OCI-LY1 (cell line): ENCODE measurements around the gene LINGO4.

Experiments
- H2AFZ ChIP-seq: fragments of 200-600 bp; sonication (generic), shearing (Covaris generic); 2 replicates; pipeline ENCODE4 v1.6.0; 2014; ENCODE audit warnings: antibody characterized with exemption, mild to moderate bottlenecking, low read length
- H3F3A ChIP-seq: fragments of 200-600 bp; sonication (generic), shearing (Covaris generic); 2 replicates; pipeline ENCODE4 v1.6.0; 2014; ENCODE audit warnings: mild to moderate bottlenecking, antibody characterized with exemption, low read length, moderate library complexity; ENCODE audit not compliant: insufficient read depth
- H3K27ac ChIP-seq: fragments of 200-600 bp; sonication (generic); 2 replicates; pipeline ENCODE4 v1.5.1; 2014; ENCODE audit warnings: low read length, mixed run types, mild to moderate bottlenecking, low read depth; ENCODE audit not compliant: poor library complexity, severe bottlenecking
- H3K27me3 ChIP-seq: fragments of 200-600 bp; sonication (generic); 2 replicates; pipeline ENCODE4 v1.6.0; 2014; ENCODE audit warnings: antibody characterized with exemption, mild to moderate bottlenecking, low read length, moderate library complexity; ENCODE audit not compliant: insufficient read depth
- H3K36me3 ChIP-seq: fragments of 200-600 bp; sonication (generic); 2 replicates; pipeline ENCODE4 v1.6.1; 2014; ENCODE audit warnings: mild to moderate bottlenecking, antibody characterized with exemption, low read length, moderate library complexity, mixed read lengths; ENCODE audit not compliant: insufficient read depth
- H3K4me1 ChIP-seq: fragments of 200-600 bp; sonication (generic); 2 replicates; pipeline ENCODE4 v1.5.1; 2014; ENCODE audit warnings: mild to moderate bottlenecking, low read length, moderate library complexity; ENCODE audit not compliant: insufficient read depth, severe bottlenecking
- H3K4me2 ChIP-seq: fragments of 200-600 bp; sonication (generic), shearing (Covaris generic); 2 replicates; pipeline ENCODE4 v1.6.1; 2014; ENCODE audit warnings: low read length
- H3K4me3 ChIP-seq: fragments of 200-600 bp; sonication (generic); 2 replicates; pipeline ENCODE4 v1.5.1; 2014; ENCODE audit warnings: low read length, low read depth, mild to moderate bottlenecking, mixed read lengths; ENCODE audit not compliant: poor library complexity, severe bottlenecking
- H3K79me2 ChIP-seq: fragments of 200-600 bp; shearing (Covaris generic); 2 replicates; pipeline ENCODE4 v1.6.1; 2016; ENCODE audit warnings: mixed run types, low read length, mixed read lengths; ENCODE audit not compliant: insufficient read depth
- H3K9ac ChIP-seq: fragments of 200-600 bp; sonication (generic), shearing (Covaris generic); 2 replicates; pipeline ENCODE4 v1.6.1; 2014; ENCODE audit warnings: mild to moderate bottlenecking, low read length, mixed read lengths
- H3K9me2 ChIP-seq: fragments of 200-600 bp; sonication (generic), shearing (Covaris generic); 2 replicates; pipeline ENCODE4 v1.6.1; 2014; ENCODE audit warnings: low read depth, mild to moderate bottlenecking, low read length, mixed read lengths
- H3K9me3 ChIP-seq: fragments of 200-600 bp; shearing (Covaris generic); 2 replicates; pipeline ENCODE4 v1.6.1; 2014; ENCODE audit warnings: low read length, mixed read lengths
- H4K20me1 ChIP-seq: fragments of 200-600 bp; sonication (generic), shearing (Covaris generic); 2 replicates; pipeline ENCODE4 v1.6.0; 2016; ENCODE audit warnings: mild to moderate bottlenecking, low read length; ENCODE audit not compliant: insufficient read depth
- EZH2 ChIP-seq: fragments of 200-600 bp; sonication (generic), shearing (Covaris generic); IDR thresholded peaks from 2 replicates; pipeline ENCODE4 v1.8.0; 2017; ENCODE audit warnings: borderline replicate concordance, mixed run types, mild to moderate bottlenecking, antibody characterized with exemption, low read length, moderate library complexity, mixed read lengths
- TF ChIP-seq, protein P1 (sequence below): fragments of 200-600 bp; sonication (generic), shearing (Covaris generic); IDR thresholded peaks from 2 replicates; pipeline ENCODE4 v1.5.1; 2017; ENCODE audit warnings: mild to moderate bottlenecking, antibody characterized with exemption, low read length, moderate library complexity, mixed read lengths

The LINGO4 gene

DNA sequence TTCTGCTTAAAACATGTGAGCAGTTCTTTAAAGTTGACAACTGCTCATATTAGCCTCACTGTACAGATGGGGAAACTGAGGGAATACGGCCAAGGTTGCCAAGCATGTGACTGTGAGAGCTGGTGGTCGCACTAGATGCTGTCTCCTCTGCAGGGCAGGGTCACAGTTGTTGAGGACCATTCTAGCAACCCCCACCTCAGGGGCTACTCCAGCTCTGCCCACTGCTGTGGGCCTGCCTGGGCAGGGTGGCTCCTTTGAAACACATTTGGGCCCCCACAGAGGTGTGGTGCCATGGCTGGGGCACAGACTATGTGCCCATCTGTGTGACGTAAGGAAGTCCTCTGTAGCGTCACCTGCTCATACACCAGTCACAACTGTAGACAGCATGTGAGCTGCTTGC, 47.5 kb upstream of the LINGO4 start:
- H3K4me1 ChIP-seq = no peaks in the 10 kb centered on the region
- no peak overlapping the region for H3K4me3 ChIP-seq
- no peaks in the 10 kb centered on the region for H3K79me2 ChIP-seq
- no peak overlapping the region for H3K9ac ChIP-seq
- no peaks in the 10 kb centered on the region for H3F3A ChIP-seq
- no peaks in the 10 kb centered on the region for H3K9me3 ChIP-seq
- H4K20me1 ChIP-seq = no peaks in the 10 kb centered on the region
- no peaks in the 10 kb centered on the region for H3K36me3 ChIP-seq
- H3K9me2 ChIP-seq = no peaks in the 10 kb centered on the region
- H2AFZ ChIP-seq = no peak overlapping the region
- TF ChIP-seq EZH2 = no peak
- TF ChIP-seq, protein P1, sequence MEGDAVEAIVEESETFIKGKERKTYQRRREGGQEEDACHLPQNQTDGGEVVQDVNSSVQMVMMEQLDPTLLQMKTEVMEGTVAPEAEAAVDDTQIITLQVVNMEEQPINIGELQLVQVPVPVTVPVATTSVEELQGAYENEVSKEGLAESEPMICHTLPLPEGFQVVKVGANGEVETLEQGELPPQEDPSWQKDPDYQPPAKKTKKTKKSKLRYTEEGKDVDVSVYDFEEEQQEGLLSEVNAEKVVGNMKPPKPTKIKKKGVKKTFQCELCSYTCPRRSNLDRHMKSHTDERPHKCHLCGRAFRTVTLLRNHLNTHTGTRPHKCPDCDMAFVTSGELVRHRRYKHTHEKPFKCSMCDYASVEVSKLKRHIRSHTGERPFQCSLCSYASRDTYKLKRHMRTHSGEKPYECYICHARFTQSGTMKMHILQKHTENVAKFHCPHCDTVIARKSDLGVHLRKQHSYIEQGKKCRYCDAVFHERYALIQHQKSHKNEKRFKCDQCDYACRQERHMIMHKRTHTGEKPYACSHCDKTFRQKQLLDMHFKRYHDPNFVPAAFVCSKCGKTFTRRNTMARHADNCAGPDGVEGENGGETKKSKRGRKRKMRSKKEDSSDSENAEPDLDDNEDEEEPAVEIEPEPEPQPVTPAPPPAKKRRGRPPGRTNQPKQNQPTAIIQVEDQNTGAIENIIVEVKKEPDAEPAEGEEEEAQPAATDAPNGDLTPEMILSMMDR = no peak
- H3K27ac ChIP-seq = no peak overlapping the region
- no peak overlapping the region for H3K4me2 ChIP-seq
- H3K27me3 ChIP-seq = peaks cover 3% of the 10 kb centered on the region; the same call in 1 of the 2 replicates

DNA sequence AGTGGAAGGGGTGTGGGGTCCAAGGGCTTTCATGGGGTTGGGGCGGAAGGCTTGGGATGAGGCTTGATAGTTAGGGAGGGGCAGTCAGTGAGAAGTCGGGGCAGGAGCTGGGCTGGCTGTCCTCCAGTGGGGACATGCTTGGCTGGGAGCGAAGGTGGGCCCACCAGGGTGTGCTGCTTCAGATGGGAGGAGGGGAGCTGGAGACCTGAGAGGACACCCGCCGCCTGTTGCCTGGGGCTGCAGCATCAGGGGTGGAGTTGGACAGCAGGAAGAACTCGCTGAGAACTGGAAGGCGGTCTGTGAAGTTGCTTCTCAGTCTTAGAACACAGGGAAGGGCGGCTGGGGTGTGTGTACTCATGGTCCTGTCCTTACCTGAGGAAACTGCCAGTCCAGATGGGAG, 46.7 kb upstream of the LINGO4 start:
- no peaks in the 10 kb centered on the region for H3F3A ChIP-seq
- H3K27me3 ChIP-seq = peaks cover 3% of the 10 kb centered on the region; the same call in 1 of the 2 replicates
- H3K4me3 ChIP-seq = no peak overlapping the region
- no peaks in the 10 kb centered on the region for H3K9me3 ChIP-seq
- no peaks in the 10 kb centered on the region for H3K9me2 ChIP-seq
- H3K9ac ChIP-seq = no peak overlapping the region
- H2AFZ ChIP-seq = no peak overlapping the region
- H3K36me3 ChIP-seq = no peaks in the 10 kb centered on the region
- no peak overlapping the region for H3K27ac ChIP-seq
- H3K4me2 ChIP-seq = no peak overlapping the region
- H3K79me2 ChIP-seq = no peaks in the 10 kb centered on the region
- no peak for TF ChIP-seq EZH2
- TF ChIP-seq, protein P1 = no peak
- no peaks in the 10 kb centered on the region for H3K4me1 ChIP-seq
- no peaks in the 10 kb centered on the region for H4K20me1 ChIP-seq

DNA sequence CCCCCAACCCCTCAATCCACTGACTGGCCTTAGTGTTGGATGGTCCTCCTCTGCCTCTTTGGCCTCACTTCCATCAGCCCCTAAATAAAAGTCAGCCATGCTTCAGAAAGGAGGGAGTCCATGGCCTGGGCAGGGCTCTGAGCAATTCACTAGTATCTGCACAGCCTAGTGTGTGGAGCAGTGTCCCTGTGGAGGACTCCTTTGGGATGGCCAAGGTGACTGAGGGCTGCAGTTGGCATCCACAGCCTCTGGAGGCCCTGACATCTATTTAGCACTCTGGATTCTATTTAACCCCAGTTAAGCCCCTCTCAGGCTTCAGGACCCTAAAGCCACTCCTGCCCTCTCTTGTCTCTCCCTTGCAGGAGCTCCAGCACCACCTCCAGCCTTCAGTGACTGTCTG, 44.7 kb upstream of the LINGO4 start:
- no peaks in the 10 kb centered on the region for H3K36me3 ChIP-seq
- H3K4me3 ChIP-seq = no peak overlapping the region
- no peaks in the 10 kb centered on the region for H4K20me1 ChIP-seq
- no peak overlapping the region for H3K9ac ChIP-seq
- H3K79me2 ChIP-seq = no peaks in the 10 kb centered on the region
- H3K9me3 ChIP-seq = no peaks in the 10 kb centered on the region
- no peak for TF ChIP-seq EZH2
- TF ChIP-seq, protein P1 = no peak
- H3K4me2 ChIP-seq = no peak overlapping the region
- no peak overlapping the region for H2AFZ ChIP-seq
- no peaks in the 10 kb centered on the region for H3F3A ChIP-seq
- H3K4me1 ChIP-seq = peaks cover 8% of the 10 kb centered on the region
- no peaks in the 10 kb centered on the region for H3K9me2 ChIP-seq
- no peaks in the 10 kb centered on the region; the same call in 1 of the 2 replicates for H3K27me3 ChIP-seq
- H3K27ac ChIP-seq = no peak overlapping the region
